HK-2 (cell line): ENCODE measurements around the gene KL.

ENCODE experiments used
- DNase-seq: peaks from one replicate; pipeline ENCODE4 v3.0.0-alpha.2; 2018; ENCODE audit not compliant: unreplicated experiment

The KL gene

DNA sequence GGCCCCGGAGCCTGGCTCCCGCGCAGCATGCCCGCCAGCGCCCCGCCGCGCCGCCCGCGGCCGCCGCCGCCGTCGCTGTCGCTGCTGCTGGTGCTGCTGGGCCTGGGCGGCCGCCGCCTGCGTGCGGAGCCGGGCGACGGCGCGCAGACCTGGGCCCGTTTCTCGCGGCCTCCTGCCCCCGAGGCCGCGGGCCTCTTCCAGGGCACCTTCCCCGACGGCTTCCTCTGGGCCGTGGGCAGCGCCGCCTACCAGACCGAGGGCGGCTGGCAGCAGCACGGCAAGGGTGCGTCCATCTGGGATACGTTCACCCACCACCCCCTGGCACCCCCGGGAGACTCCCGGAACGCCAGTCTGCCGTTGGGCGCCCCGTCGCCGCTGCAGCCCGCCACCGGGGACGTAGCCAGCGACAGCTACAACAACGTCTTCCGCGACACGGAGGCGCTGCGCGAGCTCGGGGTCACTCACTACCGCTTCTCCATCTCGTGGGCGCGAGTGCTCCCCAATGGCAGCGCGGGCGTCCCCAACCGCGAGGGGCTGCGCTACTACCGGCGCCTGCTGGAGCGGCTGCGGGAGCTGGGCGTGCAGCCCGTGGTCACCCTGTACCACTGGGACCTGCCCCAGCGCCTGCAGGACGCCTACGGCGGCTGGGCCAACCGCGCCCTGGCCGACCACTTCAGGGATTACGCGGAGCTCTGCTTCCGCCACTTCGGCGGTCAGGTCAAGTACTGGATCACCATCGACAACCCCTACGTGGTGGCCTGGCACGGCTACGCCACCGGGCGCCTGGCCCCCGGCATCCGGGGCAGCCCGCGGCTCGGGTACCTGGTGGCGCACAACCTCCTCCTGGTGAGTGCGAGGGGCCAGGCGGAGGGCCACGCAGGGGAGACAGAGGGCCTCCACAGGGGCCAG, at the start of gene KL:
KL (plus strand) TSS at position 10 of the 909 bp plus-strand sequence; CDS start at position 28, 18 bp downstream.
- peak; percentile 58 for DNase-seq

- no peak for DNase-seq
Measured at GRCh38 chr13:32967584-32968182, 48.5 kb upstream of the KL start.

DNA sequence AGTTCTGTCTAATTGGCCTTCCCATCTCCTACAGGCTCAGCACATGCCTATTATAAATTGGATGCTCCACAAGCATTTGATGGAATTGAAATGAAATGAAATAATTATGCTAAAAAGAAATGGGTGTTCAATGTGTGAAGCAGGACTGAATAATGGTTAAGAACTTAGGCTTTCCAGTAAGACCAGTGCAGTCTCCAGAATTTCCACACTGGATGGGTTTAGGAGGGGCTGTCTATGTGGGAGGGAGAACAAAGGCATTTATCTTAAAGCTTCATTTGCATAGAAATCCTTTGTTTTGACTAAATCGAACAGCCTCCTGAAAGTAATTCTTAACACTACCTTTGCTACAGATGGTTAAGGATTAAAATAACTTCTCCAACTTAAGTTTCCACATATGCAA, 47.9 kb upstream of the KL start:
- DNase-seq = no peak

GRCh38 chr13:32968793-32969192, 47.4 kb upstream of the KL start:
- no peak for DNase-seq

GRCh38 chr13:32969516-32969941, 46.7 kb upstream of the KL start:
- peak; percentile 46 for DNase-seq

- DNase-seq = no peak
Measured at GRCh38 chr13:32976056-32976805, 40.0 kb upstream of the KL start.

DNA sequence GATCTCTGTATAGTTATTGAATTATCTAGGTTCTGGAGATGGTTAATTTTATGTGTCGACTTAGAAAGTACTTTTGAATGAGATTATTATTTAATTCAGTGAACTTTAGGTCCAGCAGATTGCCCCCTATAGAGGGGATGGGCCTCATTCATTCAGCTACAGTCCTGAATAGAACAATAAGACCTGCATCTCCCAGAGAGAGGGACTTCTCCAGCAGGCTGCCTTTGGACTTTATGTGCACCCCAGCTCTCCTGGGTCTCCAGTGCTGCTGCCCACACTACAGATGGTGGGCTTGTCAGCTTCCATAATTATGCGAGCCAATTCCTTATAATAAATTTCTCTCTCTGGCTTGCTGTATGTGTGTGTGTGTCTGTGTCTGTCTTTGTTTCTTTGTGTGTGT, 39.3 kb upstream of the KL start:
- DNase-seq = no peak

DNA sequence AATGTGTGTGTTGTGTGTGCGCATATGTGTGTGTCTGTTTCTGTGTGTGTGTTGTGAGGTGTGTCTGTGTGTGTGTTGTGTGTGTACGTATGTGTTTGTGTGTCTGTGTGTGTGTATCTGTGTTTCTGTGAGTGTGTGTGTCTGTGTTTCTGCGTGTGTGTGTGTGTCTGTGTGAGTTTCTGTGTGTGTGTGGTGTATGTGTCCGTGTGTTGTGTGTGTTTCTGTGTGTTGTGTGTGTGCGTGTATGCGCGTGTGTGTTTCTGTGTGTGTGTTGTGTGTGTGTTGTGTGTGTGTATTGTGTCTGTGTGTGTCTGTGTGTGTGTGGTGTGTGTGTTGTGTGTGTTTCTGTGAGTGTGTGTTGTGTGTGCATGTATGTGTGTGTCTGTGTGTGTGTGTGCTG, 38.9 kb upstream of the KL start:
- DNase-seq = no peak

DNA sequence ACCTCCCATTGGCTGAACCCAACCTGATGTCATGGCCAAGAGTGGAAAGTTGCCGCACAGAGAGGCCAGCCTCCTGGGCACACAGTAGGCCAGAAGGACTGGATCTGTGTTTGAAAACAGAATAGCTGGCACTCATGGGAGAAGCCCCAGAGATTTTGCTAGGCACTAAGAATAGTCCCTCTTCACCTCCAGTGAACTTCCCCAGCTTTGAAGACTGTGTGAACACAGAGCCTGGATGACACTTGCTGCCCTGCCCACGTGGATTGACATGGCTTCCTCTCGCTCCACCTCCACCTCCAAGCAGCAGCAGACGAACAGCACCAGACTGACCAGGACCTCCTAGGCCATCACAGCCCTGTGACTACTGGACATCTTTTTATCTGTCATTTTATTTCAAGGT, 37.9 kb upstream of the KL start:
- DNase-seq = no peak

DNA sequence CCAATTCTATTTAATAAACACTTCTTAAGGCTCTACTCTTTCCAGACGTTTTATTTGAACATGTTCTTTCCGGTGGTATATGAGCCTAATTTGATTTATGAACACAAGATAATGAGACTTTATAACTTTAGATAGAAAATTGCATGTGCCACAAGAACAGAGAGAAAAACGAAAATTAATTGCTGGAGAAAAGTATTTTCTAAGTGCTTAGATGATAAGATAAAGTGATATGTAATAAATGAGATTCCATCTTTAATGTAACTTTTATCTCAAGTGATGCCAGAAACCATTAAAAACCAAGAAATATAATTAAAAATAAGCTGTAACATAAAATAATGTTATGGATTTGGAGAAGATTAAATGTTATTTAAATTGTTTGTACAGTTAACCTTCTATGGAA, 33.2 kb upstream of the KL start:
- DNase-seq = no peak

GRCh38 chr13:32984857-32985626, 31.2 kb upstream of the KL start:
- no peak for DNase-seq

DNA sequence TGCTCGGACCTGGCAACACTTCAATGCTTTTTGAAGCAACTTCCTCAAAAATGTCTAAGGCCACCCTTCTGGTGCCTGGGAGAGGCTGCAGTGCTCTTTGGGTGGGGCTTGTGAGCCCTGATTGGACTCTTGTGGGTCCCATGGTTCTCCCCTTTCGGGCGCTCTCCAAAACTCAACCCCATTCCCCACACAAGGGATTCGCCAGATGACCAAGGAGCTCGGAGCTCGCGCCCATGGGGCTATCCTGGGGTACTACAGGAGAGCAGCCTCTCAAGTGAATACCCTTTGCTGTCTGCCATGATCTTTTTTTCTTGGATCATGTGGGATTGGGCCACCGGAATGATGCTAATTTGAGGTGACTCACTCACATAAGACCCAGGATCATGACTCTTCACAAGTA, 29.7 kb upstream of the KL start:
- no peak for DNase-seq

DNA sequence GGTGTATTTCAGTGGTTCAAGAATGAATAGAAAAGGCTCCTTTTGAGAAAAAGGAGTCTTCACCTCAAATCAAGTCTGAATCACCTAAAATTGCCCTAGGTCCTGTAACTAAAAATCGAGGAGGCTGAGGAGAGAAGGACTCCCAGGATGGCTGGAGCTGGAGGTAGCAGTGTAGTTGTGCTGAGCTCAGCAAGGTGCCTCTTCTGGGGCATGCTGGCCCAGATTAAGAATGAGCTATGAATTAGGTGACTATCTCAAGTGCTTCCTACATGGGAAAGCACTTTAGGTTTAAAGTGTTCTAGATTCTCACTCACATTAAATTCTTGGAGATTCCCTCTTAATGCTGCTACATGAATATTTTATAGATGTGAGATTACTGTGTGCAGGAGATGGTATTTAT, 28.8 kb upstream of the KL start:
- DNase-seq = no peak

- no peak for DNase-seq
Measured at GRCh38 chr13:32988608-32989289, 27.5 kb upstream of the KL start.

- DNase-seq = no peak
Measured at GRCh38 chr13:32989290-32989667, 26.9 kb upstream of the KL start.

- no peak for DNase-seq
Measured at GRCh38 chr13:32989942-32990341, 26.3 kb upstream of the KL start.

- DNase-seq = no peak
Measured at GRCh38 chr13:32993145-32993544, 23.1 kb upstream of the KL start.

DNA sequence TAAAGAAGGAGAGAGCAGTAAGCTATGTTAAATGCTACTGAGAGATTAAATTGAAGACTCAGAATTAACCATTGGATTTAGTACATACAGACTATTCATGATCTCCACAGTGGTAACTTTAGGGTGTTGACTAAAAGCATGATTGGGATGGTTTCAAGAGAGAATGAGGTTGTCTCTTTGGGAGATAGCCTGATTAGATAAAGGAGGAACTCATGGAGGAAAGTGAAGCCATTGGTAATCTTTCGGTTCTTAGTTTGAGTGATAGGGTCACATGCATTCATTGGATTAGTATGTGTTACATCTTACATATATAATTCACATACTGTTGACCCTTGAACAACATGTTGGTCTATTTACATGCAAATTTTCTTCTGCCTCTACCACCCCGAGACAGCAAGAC, 18.8 kb upstream of the KL start:
- DNase-seq = no peak

DNA sequence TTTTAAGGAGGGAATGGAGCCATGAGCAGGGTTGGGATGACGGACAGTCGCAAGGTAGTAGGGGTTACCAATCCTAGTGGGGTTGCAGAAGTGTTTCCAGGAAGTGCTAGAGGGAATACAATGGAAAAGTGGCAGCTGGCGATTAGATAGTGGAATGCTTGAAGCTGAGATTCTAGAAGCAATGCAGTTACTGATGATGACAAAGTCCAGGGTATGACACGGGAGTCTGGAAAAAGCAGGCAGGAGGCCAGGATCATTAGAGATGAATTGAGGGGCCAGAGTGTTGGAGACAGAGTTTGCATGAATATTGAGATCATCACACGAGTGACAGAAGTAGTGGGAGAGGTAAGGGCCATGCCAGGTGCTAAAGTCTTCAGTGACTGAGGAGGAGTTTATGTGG, 17.3 kb upstream of the KL start:
- no peak for DNase-seq

GRCh38 chr13:33000365-33000764, 15.9 kb upstream of the KL start:
- DNase-seq = no peak

- no peak for DNase-seq
Measured at GRCh38 chr13:33003458-33004019, 12.7 kb upstream of the KL start.
